Activated T-helper 1 cell treated with anti-CD3 and anti-CD28 coated beads, Interleukin-2, amount 50 U/mL, for 16 hours (primary cell): ENCODE results near the gene RANBP3.

Experiments
- DNase-seq, 2 donors: peaks; one replicate each; pipeline ENCODE4 v3.0.0-alpha.2; 2020; ENCODE audit warnings: low read depth in 1 of 2, low spot score in 1 of 2

The RANBP3 gene

GRCh38 chr19:5907241-5907640 is 70.7 kb downstream of the RANBP3 start:
- no peak for DNase-seq

- no peak for DNase-seq
These were observed 72.7 kb downstream of the RANBP3 start for GRCh38 chr19:5905114-5905778.

GRCh38 chr19:5904352-5905113 is 73.4 kb downstream of the RANBP3 start, which contains the start of gene VMAC:
Gene VMAC, plus strand, starts transcription at chr19:5904872. Its CDS starts 19 bp downstream, at chr19:5904891.
- DNase-seq = peak; percentile 99 to 100

- DNase-seq = peak; percentile 94 to 96
These were observed 74.2 kb downstream of the RANBP3 start, which contains the start of gene NDUFA11 for GRCh38 chr19:5903624-5904351. Gene NDUFA11, minus strand, starts transcription at chr19:5903790. Its CDS starts 82 bp downstream, at chr19:5903708.

- DNase-seq = no peak
These were observed 74.8 kb downstream of the RANBP3 start for GRCh38 chr19:5903056-5903623.

- no peak for DNase-seq
These were observed 77.0 kb downstream of the RANBP3 start for GRCh38 chr19:5900976-5901375.

GRCh38 chr19:5899728-5900526 is 78.0 kb downstream of the RANBP3 start:
- DNase-seq = no peak

- DNase-seq = no peak
These were observed 80.6 kb downstream of the RANBP3 start for GRCh38 chr19:5897189-5897969.

GRCh38 chr19:5896365-5897076 is 81.4 kb downstream of the RANBP3 start:
- DNase-seq = no peak

GRCh38 chr19:5895890-5896289 is 82.0 kb downstream of the RANBP3 start:
- no peak for DNase-seq

GRCh38 chr19:5895409-5895808 is 82.5 kb downstream of the RANBP3 start:
- no peak for DNase-seq

- no peak for DNase-seq
These were observed 83.1 kb downstream of the RANBP3 start for GRCh38 chr19:5894704-5895349.

- no peak for DNase-seq
These were observed 83.8 kb downstream of the RANBP3 start for GRCh38 chr19:5893907-5894703.

- DNase-seq = no peak
These were observed 84.5 kb downstream of the RANBP3 start for GRCh38 chr19:5893296-5893903.

GRCh38 chr19:5892772-5893275 is 85.1 kb downstream of the RANBP3 start:
- no peak for DNase-seq

- DNase-seq = no peak
These were observed 85.8 kb downstream of the RANBP3 start for GRCh38 chr19:5891938-5892771.
